CD4-positive, alpha-beta T cell (primary cell): ENCODE results near the gene ARHGAP26. TPM values are rescaled to one million over a fixed set of nuclear protein-coding genes. Genes with fewer than 3 reads are reported as not detected.

Experiments used
- ATAC-seq: fragments of 200-7000 bp; cut with Tn5 transposase; one replicate; pipeline ENCODE4 v1.10.0; 2022; ENCODE audit warnings: mild to moderate bottlenecking; ENCODE audit not compliant: poor library complexity
- CTCF ChIA-PET: fragments of 350-600 bp; sonication (Branson Sonifier 250); formaldehyde crosslinking; loops from one replicate; lab custom pipeline; 2021; ENCODE audit warnings: antibody characterized with exemption, inconsistent platforms; lab: Charles Lee
- POLR2A ChIA-PET: fragments of 350-600 bp; sonication (Branson Sonifier 250); formaldehyde crosslinking; loops from one replicate; lab custom pipeline; 2021; ENCODE audit warnings: antibody characterized with exemption, inconsistent platforms; lab: Charles Lee
- DNase-seq, 14 experiments: peaks; one replicate each; pipeline ENCODE4 v3.0.0-alpha.2; 2013 to 2020; ENCODE audit warnings: mixed read lengths in 2 of 14
- H3K27ac ChIP-seq, 2 donors: one replicate each; pipeline versions ENCODE4 v1.5.1 to v1.7.0; 2013; ENCODE audit warnings: low read length in 2 of 2, low read depth in 1 of 2, mild to moderate bottlenecking in 1 of 2
- H3K27me3 ChIP-seq, 2 experiments: 1 replicate in 1 of 2; 2 replicates in 1 of 2; pipeline versions ENCODE4 v1.6.1 to v1.7.0; 2013; ENCODE audit warnings: low read length in 2 of 2, control low read depth in 1 of 2, mild to moderate bottlenecking in 1 of 2, moderate library complexity in 1 of 2; ENCODE audit not compliant: insufficient read depth in 2 of 2, control insufficient read depth in 1 of 2
- H3K36me3 ChIP-seq: one replicate; pipeline ENCODE4 v1.6.1; 2013; ENCODE audit warnings: low read length, control low read depth; ENCODE audit not compliant: insufficient read depth
- H3K4me1 ChIP-seq: one replicate; pipeline ENCODE4 v1.6.1; 2013; ENCODE audit warnings: low read length, control low read depth; ENCODE audit not compliant: insufficient read depth
- H3K4me3 ChIP-seq: one replicate; pipeline ENCODE4 v1.5.1; 2013; ENCODE audit warnings: mild to moderate bottlenecking, low read length, moderate library complexity
- H3K9me3 ChIP-seq, 2 experiments: 1 replicate in 1 of 2; 2 replicates in 1 of 2; pipeline versions ENCODE4 v1.6.1 to v1.7.0; 2013; ENCODE audit warnings: low read length in 2 of 2, mild to moderate bottlenecking in 2 of 2, control low read depth in 1 of 2, moderate library complexity in 1 of 2; ENCODE audit not compliant: control insufficient read depth in 1 of 2, insufficient read depth in 1 of 2
- H3K27ac Mint-ChIP-seq: one replicate; pipeline ENCODE4 v1.8.0; 2020; ENCODE audit warnings: mixed read lengths
- H3K27me3 Mint-ChIP-seq: one replicate; pipeline ENCODE4 v1.8.0; 2021; ENCODE audit warnings: mixed read lengths
- H3K36me3 Mint-ChIP-seq: one replicate; pipeline ENCODE4 v1.8.0; 2021; ENCODE audit warnings: low read depth, mixed read lengths
- H3K4me1 Mint-ChIP-seq: one replicate; pipeline ENCODE4 v1.8.0; 2021; ENCODE audit warnings: low read depth, mixed read lengths
- H3K4me3 Mint-ChIP-seq: one replicate; pipeline ENCODE4 v1.8.0; 2020; ENCODE audit warnings: mild to moderate bottlenecking, mixed read lengths
- H3K9me3 Mint-ChIP-seq: one replicate; pipeline ENCODE4 v1.8.0; 2020; ENCODE audit warnings: mixed read lengths
- intact Hi-C, 2 experiments: fragments of 100-400 bp; cut with DNase I in 1 of 2; cut with micrococcal nuclease in 1 of 2; formaldehyde crosslinking; loops; one replicate each; pipeline versions ENCODE4 v1.15.1 to v1.9.0; 2023 to 2025; cut with DNase I, micrococcal nuclease
- total RNA-seq, 174 experiments: library from RNA in 2 of 174; stranded (reverse) in 2 of 174; gene quantifications; one replicate each; pipeline ENCODE4 v1.2.3 and lab custom pipeline; 2021 to 2026
- TF ChIP-seq, protein P1 (sequence below): fragments of 200-600 bp; IDR thresholded peaks from one replicate; pipeline ENCODE4 v1.8.0; 2022; ENCODE audit warnings: antibody characterized with exemption, mild to moderate bottlenecking

Gene ARHGAP26
- total RNA-seq, 2 experiments from 2014 or later: 24.9 to 27.3 TPM

DNA sequence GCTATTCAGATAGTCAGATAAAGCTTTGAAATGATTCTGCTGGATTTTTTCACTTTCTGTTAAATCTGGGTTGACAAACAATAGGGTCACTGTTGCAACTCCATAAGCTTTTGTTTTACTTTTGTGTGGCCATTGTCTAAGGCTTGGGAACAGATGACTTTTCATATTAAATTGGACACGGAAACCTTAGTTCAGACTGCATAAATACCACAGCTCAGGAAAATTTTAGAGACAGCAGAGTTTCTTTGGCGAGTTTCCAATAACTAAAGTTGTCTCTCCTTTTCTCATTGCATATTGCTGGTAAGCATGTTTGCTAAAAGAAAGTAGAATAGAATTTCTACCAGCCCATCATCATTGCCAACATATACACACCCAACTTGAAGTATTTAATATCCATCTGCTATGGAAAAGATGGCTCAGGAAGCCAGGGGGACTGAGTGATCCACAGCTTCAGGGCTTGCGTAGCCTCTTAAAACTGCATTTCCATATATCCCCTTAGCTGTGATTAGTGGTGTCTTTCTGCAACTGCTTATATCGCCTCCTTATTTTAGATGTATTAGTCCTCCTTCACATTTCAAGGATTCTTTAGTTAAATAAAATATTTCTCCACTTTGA lies 168.2 kb downstream of the ARHGAP26 start:
- ATAC-seq: no peak
- Histone ChIP-seq H3K4me1 (no peaks in the 10 kb centered on the region), H3K9me3 (no peaks in the 10 kb centered on the region), H3K4me3 (no peak overlapping the region), H3K27me3 (no peaks in the 10 kb centered on the region), H3K27ac (no peak overlapping the region), H3K36me3 (no peaks in the 10 kb centered on the region)
- no peaks in the 10 kb centered on the region for H3K27me3 Mint-ChIP-seq
- no peak for DNase-seq
- H3K36me3 Mint-ChIP-seq: peaks cover 22% of the 10 kb centered on the region
- peaks cover 14% of the 10 kb centered on the region for H3K4me1 Mint-ChIP-seq
- H3K9me3 Mint-ChIP-seq: no peaks in the 10 kb centered on the region
- ChIA-PET POLR2A (no interaction called here), CTCF (no interaction called here)
- H3K27ac Mint-ChIP-seq: no peak overlapping the region
- H3K4me3 Mint-ChIP-seq: no peak overlapping the region
- intact Hi-C loops: no loop called here
- TF ChIP-seq, protein P1, sequence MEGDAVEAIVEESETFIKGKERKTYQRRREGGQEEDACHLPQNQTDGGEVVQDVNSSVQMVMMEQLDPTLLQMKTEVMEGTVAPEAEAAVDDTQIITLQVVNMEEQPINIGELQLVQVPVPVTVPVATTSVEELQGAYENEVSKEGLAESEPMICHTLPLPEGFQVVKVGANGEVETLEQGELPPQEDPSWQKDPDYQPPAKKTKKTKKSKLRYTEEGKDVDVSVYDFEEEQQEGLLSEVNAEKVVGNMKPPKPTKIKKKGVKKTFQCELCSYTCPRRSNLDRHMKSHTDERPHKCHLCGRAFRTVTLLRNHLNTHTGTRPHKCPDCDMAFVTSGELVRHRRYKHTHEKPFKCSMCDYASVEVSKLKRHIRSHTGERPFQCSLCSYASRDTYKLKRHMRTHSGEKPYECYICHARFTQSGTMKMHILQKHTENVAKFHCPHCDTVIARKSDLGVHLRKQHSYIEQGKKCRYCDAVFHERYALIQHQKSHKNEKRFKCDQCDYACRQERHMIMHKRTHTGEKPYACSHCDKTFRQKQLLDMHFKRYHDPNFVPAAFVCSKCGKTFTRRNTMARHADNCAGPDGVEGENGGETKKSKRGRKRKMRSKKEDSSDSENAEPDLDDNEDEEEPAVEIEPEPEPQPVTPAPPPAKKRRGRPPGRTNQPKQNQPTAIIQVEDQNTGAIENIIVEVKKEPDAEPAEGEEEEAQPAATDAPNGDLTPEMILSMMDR: no peak

DNA sequence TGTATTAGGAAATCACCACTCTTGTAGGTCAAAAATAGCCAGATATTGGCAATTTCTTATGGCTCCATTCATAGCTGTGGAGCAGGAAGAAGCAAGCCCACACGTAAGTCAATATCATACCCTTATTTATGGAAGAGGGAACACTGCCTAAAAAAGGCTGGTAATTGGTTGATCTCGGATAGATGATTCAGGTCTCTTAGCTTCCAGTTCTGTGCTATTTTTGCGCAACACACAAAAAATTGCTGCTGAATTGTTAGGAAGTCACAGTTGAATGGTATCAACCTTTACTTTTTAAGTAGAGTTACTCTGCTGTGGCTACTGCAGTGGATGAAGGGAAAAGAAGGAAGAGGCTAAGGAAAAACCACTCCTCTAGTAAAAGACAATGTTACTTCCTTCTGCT lies 168.8 kb downstream of the ARHGAP26 start:
- H3K27ac Mint-ChIP-seq: no peak overlapping the region
- no peaks in the 10 kb centered on the region for H3K27me3 Mint-ChIP-seq
- no peak overlapping the region for H3K4me3 Mint-ChIP-seq
- H3K4me1 Mint-ChIP-seq: peaks cover 11% of the 10 kb centered on the region
- no peaks in the 10 kb centered on the region for H3K27me3 ChIP-seq
- ATAC-seq (no peak), DNase-seq (no peak)
- intact Hi-C loops: no loop called here
- TF ChIP-seq, protein P1: no peak
- no peak overlapping the region for H3K4me3 ChIP-seq
- H3K36me3 ChIP-seq: no peaks in the 10 kb centered on the region
- H3K36me3 Mint-ChIP-seq: peaks cover 16% of the 10 kb centered on the region
- ChIA-PET POLR2A (no interaction called here), CTCF (no interaction called here)
- no peaks in the 10 kb centered on the region for H3K4me1 ChIP-seq
- no peak overlapping the region for H3K27ac ChIP-seq
- no peaks in the 10 kb centered on the region for H3K9me3 ChIP-seq
- H3K9me3 Mint-ChIP-seq: no peaks in the 10 kb centered on the region

DNA sequence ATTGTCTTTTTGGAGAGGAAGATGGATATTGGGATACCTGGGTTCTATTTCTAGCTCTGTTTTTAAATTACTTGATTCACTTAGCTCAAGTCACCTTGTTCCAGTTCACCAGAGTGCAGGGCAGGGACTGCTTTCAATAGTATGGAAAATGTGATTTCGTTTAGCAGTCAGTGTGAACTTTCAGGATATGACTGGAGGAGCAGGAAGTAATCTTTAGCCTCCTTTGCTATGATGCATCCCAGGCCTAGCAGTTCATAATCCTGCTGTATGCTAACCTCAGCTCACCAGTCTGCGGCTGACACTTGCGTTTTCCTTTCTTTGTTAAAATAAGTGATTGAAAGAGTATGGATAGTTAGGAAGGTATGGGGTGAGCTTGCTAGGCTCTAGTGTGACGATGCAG lies 169.7 kb downstream of the ARHGAP26 start:
- H3K4me1 ChIP-seq: no peaks in the 10 kb centered on the region
- no peaks in the 10 kb centered on the region for H3K27me3 ChIP-seq
- H3K9me3 ChIP-seq: no peaks in the 10 kb centered on the region
- TF ChIP-seq, protein P1: no peak
- no peaks in the 10 kb centered on the region for H3K36me3 ChIP-seq
- Mint-ChIP-seq H3K27ac (no peak overlapping the region), H3K4me3 (no peak overlapping the region), H3K27me3 (no peaks in the 10 kb centered on the region), H3K9me3 (no peaks in the 10 kb centered on the region), H3K36me3 (peaks cover 9% of the 10 kb centered on the region), H3K4me1 (peaks cover 9% of the 10 kb centered on the region)
- intact Hi-C loops: no loop called here
- no peak overlapping the region for H3K27ac ChIP-seq
- no peak overlapping the region for H3K4me3 ChIP-seq
- ChIA-PET CTCF (no interaction called here), POLR2A (interaction anchor here (0.6 kb wide), 1 partner anchor 451 kb away, joined by 3 read pairs; no protein-coding TSS in a partner anchor)
- no peak for DNase-seq
- ATAC-seq: no peak
